NCI-H2107 treated with DMSO at 0.1 percent for 48 hours (cell line): ENCODE measurements around the gene LRRC75A.
"Not testable (repeated sequence)": the region's sequence is repeated elsewhere in the genome, so short reads cannot be mapped to it uniquely, and the experiment has no call there.

Experiments
- DNase-seq: peaks from one replicate; lab custom pipeline; 2025; ENCODE audit not compliant: unreplicated experiment; lab: John Stamatoyannopoulos, UW

Gene LRRC75A, protein sequence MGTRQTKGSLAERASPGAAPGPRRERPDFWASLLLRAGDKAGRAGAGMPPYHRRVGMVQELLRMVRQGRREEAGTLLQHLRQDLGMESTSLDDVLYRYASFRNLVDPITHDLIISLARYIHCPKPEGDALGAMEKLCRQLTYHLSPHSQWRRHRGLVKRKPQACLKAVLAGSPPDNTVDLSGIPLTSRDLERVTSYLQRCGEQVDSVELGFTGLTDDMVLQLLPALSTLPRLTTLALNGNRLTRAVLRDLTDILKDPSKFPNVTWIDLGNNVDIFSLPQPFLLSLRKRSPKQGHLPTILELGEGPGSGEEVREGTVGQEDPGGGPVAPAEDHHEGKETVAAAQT

DNA sequence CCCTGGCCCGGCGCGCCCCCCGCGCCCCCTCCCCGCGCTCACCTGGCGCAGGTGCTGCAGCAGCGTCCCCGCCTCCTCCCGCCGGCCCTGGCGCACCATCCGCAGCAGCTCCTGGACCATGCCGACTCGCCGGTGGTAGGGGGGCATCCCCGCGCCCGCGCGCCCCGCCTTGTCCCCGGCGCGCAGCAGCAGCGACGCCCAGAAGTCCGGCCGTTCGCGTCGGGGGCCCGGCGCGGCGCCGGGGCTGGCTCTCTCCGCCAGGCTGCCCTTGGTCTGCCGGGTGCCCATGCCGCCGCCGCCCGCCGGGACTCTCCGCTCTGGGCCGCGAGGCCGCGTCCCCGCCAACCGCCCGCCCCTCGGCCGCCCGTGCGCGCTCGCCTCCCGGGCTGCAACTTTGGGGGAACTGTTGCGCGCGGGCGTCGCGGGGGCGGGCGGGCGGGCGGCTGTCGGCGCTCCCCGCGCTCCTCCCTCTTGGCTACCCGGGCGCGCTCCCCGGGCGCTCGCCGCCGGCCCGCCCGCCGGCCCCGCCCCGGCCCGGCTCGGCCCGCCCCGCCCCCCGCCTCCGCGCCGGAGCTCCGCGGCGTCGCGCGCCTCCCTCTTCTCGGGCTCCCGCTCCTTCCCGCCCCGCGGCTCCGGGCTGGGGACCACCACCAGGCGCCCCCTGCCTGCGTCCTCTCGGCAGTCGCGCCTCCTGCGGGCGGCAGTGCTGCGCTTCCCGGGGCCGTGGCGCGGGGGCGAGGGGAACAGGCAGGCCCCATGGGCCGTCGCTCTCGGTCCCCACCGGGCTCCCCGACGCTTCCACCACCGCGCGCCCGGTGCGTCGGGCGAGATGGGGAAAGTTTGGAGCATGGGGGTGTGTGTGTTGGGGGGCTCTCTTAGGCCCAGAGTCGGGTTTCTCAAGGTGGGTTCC lies at the start of gene LRRC75A:
LRRC75A (minus strand) TSS at position 491 of the 910 bp plus-strand sequence; CDS start at position 288, 203 bp downstream.
- DNase-seq: no peak

DNA sequence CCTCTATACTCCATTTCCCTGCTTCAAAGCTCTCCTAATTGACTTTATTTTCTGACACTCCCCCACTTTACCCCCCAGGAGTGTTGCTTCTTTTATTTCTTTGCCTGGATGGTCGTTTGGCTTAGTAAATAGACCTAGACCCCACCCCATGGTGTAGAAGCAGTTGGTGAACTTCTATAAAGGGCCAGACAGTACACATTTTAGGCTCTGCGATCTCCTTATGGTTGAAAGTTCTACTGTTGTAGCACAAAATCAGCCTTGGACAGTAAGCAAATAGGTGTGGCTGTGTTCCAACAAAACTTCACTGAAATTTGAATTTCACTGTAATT lies 45.1 kb upstream of the LRRC75A start:
- DNase-seq: no peak

DNA sequence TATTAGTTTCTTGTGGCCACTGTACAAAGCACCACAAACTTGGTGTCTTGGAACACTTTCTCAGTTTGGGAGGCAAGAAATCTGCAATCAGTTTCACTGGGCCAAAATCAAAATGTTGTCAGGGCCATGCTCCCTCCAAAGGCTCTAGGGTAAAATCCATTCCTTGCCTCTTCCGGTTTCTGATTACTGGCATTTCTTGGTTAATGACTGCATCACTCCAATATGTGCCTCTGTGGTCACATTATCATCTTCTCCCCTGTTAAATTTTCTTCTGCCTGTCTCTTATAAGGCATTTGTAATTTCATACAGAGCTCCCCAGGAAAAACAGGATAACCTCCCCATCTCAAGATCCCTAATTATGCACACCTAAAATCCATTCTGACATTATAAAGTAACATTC lies 42.2 kb upstream of the LRRC75A start:
- DNase-seq: no peak

DNA sequence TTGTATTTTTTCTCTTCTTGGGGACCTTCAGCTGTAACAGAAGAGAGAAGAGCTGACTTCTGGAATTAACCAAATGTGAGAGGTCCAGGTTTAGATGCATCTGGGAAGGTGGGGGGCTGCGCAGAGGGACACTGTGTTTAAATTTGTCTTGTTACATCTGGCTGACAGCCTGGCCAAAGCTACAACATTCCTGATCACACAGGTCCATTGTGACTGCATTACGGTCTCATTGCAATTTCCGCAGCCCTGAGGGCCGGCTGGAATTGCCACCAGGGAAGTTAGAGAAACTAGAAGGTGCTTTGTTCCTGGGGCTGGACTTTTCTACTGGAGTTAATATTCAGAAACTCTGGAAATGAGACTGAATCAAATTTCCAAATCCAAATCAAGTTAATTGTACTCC lies 37.9 kb upstream of the LRRC75A start:
- no peak for DNase-seq

DNA sequence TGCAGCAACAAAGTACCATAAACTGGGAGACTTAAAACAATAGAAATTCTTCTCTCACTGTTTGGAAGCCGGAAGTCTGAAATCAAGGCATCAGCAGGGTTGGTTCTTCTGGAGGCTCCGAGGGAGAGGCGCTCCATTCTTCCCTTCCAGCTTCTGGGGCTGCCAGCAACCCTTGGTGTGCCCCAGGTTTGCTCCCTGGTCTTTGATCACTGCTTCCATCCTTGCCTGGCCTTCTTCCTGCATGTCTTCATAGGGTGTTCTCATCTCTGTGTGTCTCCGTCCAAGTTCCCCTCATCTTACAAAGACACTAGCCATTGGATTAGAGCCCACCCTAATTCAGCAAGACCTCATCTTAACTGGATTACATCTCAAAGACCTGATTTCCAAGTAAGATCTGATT lies 35.3 kb upstream of the LRRC75A start:
- DNase-seq: no peak

DNA sequence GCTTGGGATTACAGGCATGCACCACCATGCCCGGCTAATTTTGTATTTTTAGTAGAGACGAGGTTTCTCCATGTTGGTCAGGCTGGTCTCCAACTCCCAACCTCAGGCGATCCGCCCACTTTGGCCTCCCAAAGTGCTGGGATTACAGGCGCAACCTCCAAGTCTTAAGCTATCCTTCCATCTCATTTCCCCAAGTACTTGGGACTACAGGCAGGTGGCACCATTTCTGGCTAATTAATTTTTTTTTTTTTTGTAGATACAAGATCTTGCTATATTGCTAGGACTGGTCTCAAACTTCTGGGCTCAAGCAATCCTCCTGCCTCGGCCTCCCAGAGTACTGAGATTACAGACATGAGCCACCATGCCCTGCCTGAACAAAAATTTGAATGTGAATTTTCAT lies 33.6 kb upstream of the LRRC75A start:
- not testable (repeated sequence) for DNase-seq

DNA sequence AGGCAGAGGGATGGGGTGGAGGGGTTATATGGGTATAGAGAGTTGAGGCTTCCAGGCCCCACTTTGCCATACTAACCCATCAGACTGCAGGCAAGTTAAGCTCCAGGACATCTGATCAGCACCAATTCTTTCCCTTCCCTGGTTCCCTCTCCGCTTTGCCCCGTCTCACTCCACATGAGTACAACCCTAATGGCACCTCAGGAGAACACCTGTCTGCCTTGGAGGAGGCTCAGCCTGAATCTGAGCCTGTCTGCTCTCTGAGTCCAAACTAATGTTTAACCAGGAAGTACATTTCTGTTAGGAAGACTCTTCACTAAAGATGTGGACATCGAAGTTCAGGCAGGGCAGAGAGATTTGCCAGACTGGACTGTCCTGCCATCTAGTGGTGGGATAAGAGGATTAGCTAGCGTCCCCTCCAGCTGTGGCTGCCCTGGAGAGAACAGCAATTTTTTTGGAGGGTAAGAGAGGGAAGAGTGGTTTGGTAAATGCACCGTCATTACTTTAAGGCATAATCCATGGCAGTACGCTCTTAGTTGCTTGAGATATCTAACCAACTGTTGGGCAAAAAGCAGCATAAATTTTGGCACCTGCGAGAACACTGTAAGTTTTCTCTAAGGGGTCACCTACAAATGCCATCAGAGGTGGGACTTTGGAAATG lies 29.2 kb upstream of the LRRC75A start:
- peak; percentile 58 for DNase-seq

DNA sequence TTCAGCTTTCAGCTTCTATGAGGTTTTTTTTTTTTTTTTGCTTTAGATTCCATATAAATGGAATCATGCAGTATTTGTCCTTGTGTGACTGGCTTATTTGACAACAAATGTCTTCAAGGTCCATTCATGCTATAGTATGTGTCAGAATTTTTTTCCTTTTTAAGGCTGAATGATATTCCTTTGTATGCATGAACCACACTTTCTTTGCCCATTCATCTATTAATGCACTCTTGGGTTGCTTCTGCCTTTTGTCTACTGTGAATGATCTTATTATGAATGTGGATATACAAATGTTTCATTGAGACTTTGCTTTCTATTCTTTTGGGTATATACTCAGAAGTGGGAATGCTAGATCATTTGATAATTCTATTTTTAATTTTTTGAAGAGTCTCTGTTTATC lies 27.0 kb upstream of the LRRC75A start:
- no peak for DNase-seq

DNA sequence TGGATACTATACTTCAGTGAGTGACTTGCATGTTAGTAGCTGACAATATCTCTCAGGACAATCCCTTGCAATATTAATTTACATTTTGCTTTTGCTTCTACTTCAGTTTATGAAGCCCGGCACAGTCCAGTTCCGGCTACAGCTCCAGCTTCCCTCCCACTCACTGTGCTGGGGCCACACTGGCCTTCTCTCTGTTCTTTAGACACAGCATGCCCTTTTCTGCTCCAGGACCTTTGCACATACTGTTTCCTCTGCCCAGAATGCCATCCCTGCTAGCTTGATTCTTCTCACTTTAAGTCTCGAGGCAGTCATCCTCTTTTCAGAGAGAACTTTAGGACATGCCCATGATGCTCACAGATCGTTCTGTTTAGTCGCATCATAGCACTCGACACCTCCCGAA lies 25.5 kb upstream of the LRRC75A start:
- no peak for DNase-seq

DNA sequence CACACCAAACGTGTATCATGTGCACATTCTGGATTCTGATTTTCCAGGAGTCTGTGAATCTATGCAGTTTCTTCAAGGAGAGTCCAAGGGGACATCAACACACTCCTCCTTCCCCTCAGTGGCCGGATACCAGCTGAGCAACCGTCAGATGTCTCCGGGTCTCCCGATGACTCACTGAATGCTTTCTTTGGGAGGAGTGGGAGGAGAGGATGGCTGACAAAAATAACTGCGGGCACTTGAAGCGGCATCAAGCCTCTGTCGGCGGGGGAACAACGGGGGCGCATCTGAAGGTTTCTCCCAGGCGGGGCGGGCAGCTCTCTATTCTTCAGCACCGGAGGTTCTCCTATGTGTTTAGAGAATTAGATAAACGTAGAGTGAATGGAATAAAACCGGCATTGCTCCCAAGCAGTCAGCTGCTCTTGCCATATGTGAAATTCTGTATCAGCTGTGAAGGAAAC lies 24.6 kb upstream of the LRRC75A start:
- DNase-seq: no peak

DNA sequence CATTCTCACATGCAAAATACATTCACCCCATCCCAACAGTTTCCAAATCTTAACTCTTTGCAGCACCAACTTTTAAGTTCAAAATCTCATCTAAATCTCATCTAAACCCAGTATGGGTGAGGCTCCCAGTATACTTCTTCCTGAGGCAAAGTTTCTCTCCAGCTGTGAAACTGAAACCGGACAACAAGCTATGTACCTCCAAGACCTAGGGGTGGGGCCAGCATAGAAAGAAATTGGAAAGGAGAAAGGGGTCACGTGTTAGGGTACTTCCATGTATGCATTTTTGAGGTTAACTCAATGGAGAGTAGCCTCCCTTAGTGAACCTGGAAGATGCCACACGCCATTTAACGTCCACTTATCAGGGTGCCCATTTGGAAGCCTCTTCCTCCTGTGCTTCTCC lies 23.9 kb upstream of the LRRC75A start:
- no peak for DNase-seq

DNA sequence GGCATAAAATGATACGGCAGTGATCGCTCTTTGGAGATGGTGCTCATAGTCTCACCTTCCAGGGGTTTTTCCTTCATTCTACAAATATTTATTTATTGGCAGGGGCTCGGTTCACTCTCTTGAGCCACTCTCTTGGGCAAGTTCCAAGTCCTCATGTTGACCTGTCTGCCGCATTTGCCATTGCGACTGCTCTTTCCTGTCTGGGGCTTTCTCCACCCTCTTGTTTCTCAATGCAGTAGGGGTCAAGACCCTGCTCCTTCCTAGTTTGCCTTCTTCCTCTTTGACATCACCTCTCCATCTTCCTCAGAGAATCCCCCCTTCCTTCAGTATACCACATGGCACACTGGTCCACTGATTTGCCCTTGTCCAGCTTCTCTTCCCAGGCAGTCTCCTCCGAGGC lies 21.9 kb upstream of the LRRC75A start:
- DNase-seq: no peak

DNA sequence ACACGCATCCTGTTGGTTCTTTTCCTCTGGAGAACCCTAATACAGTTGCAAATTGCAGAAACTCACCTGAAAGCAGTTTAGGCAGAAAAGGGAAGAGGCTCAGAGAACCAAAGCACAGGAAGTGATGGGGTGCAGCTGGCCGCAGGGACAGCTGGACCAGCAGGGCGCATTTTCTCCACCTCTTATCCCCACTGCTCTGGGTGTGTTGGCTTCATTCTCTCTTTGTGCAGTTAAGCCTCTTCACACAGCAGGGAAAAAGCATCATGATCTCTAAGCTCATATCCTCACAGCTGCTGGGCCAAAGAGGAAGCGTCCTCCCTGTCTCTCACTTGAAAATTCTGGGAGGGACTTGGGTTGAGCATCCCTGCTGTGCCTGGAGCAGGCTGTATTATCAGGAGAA lies 20.0 kb upstream of the LRRC75A start:
- DNase-seq: peak; percentile 32

DNA sequence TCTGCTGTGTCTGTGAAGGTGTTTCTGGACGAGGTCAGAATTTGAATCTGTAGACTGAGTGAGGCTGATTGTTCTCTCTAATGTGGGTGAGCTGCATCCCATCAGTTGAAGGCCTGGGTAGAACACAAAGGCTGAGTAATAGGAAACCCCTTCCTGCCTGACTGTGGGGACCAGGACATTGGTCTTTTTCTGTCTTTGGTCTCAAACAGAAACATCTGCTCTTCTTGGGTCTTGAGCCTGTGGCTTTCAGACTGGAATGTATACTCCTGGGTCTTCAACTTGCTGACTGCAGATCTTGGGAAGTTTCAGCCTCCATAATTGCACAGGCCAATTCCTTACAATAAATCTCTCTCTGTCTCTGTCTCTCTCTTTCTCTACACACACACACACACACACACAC lies 19.6 kb upstream of the LRRC75A start:
- no peak for DNase-seq

DNA sequence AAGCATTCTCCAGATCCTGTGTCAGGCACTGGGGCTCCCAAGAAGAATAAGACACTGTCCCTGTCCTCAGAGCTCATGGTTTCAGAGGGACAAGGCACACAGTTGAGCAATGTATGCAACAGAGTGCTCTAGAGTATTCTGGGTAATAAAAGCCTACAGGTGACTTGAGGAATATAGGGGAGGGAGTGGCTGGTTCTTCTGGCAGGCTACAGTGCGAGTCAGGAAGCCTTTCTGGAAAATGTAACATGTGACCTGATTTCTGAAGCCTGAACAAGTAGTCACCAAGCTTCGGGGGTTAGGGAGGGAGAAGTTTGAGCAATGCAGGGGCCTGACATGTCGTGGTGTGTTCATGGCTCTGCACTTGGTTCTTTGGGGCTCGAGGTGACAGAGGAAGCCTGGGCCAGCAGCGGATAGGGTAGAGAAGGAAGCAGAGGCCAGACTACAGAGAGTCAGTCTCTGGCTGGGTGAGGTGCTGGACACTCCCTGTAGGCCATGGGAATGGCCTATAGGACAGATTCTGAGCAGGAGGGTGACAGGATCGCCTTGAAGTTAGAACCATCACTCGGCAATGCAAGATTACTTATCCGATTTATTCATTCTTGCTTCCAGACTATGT lies 16.0 kb upstream of the LRRC75A start:
- DNase-seq: no peak

DNA sequence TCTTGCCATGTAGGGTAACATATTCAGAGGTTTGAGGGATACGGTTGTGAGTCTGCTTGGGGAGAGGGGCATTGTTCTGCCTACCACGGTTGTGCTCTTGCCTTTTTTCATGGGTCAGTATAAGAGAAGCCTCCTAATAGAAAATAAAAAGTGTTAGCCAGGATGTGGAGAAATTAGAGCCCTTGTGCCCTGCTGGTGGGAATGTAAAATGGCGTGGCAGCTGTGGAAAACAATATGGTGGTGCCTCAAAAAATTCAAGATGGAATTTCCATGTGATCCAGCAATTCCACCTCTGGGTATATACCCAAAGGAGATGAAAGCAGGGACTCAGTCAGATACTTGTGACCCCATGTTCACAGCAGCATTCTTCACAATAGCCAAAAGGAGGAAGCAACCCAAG lies 14.2 kb upstream of the LRRC75A start:
- no peak for DNase-seq

DNA sequence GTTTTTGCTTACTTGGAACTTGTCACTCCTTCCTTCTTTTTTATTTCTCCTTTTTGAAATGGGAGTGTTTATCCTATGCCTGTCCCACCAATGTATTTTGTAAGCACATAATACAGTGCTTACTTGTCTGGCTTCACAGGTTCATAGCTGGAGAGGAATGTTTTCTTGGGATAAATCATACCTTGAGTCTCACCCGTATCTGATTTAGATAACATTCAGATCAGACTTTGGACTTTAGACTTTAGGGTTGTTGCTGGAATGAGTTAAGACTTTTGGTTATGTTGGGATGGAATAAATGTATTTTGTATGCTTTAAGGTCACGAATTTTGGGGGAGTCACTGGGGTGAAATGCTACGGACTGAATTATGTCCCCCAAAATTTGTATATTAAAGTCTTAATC lies 13.0 kb upstream of the LRRC75A start:
- DNase-seq: no peak

DNA sequence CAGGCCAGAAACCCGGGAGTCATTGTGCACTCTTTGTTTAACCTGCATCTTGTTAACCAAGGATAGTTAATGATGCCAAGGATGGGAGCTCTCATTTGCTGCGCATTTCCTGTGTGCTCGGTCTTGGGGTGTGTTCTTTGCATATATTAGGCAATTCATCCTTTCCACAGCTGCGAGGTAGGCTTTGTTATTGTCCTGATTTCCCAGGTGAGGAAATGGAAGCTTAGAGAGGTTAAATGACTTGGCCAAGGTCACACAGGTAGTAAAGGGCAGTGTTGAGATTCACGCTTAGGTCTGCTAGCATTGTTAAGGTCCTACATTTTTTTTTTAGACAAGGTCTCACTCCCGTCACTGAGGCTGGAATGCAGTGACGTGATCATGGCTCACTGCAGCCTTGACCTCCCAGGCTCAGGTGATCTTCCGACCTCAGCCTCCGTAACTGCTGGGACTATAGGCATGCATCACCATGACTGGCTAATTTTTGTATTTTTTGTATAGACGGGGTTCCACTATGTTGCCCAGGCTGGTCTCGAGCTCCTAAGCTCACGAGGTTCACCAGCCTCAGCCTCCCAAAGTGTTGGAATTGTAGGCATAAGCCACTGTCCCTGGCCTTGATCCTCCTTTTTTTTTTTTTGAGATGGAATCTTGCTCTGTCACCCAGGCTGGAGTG lies 5.0 kb upstream of the LRRC75A start:
- DNase-seq: no peak

DNA sequence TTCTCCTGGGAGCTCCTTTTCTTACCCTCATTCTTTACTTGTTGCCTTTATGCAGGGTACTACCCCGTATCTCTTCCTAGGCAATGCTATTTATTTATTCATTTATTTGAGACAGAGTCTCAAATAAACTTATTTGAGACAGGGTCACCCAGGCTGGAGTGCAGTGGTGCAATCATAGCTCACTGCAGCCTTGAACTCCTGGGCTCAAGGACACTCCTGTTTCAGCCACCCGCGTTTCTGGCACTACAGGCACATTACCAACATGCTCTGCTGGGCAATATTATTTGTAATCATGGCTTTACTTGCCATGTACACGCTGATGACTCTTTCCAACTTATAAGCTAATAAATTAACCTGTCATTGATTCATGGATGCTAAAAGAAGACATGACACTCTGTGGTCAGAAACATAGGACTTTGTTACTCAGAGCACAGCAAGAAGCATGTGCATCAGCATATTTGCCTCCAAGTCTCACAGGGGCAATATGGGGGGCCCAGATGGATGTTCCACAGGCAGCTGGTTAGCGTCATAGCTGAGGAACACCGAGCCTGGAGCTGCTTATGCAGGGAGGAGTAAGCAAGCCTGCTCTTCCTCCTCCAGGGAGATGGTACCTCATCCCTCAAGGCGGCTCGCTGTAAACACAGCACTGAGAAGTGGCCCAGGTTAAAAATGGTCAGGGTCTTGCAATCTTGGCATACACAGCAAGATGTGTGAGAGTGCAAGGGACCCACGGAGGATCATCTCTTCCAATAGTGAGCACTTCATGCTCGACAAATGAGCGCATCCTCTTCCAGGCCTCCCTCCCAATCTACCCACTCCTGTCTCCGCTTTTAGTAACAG lies 4.2 kb upstream of the LRRC75A start:
- no peak for DNase-seq

DNA sequence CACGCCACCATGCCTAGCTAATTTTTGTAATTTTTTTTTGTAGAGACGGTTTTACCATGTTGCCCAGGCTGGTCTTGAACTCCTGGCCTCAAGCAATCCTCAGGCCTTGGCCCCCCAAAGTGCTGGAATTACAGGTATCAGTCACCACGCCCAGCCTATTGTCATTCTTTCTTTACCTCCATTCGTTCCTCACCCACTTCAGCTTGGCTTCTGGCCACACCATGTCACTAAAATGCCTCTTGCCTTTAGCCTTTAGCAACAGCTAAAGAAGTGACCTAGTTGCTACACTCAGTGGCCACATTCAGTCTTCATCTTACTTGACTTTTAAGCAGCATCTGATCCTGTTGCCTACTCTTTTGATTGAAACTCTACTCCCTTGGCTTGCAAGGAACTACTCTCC lies 3.6 kb upstream of the LRRC75A start:
- no peak for DNase-seq
